BE2C (cell line): ENCODE data around the gene CHST2.

Experiments used
- DNase-seq: peaks from one replicate; pipeline ENCODE4 v3.0.0-alpha.2; 2020
- H3K27me3 ChIP-seq: fragments of 250-450 bp; sonication (Bioruptor Pico); 2 replicates; pipeline ENCODE4 v1.5.1; 2020; ENCODE audit warnings: mild to moderate bottlenecking
- H3K36me3 ChIP-seq: fragments of 250-450 bp; sonication (Bioruptor Pico); 2 replicates; pipeline ENCODE4 v1.5.1; 2020; ENCODE audit warnings: mild to moderate bottlenecking
- H3K4me1 ChIP-seq: fragments of 250-450 bp; sonication (Bioruptor Pico); 2 replicates; pipeline ENCODE4 v1.5.1; 2020
- H3K4me3 ChIP-seq: 2 replicates; pipeline ENCODE4 v1.5.1; 2011; ENCODE audit warnings: low read depth, low read length
- H3K9me3 ChIP-seq: fragments of 250-450 bp; sonication (Bioruptor Pico); 2 replicates; pipeline ENCODE4 v1.5.1; 2020
- CTCF ChIP-seq: IDR thresholded peaks from 2 replicates; pipeline ENCODE4 v1.5.1; 2012; ENCODE audit warnings: mild to moderate bottlenecking, low read depth, low read length

CHST2 gene

GRCh38 chr3:143138953-143139352 lies 19.4 kb downstream of the CHST2 start:
- no peaks in the 10 kb centered on the region for H3K4me1 ChIP-seq
- no peak for TF ChIP-seq CTCF
- no peak overlapping the region for H3K4me3 ChIP-seq
- H3K27me3 ChIP-seq, result no peaks in the 10 kb centered on the region
- no peak for DNase-seq
- H3K36me3 ChIP-seq, result no peaks in the 10 kb centered on the region
- no peaks in the 10 kb centered on the region for H3K9me3 ChIP-seq

- TF ChIP-seq CTCF, result no peak
- H3K27me3 ChIP-seq, result no peaks in the 10 kb centered on the region
- H3K4me3 ChIP-seq, result no peak overlapping the region
- no peaks in the 10 kb centered on the region for H3K36me3 ChIP-seq
- H3K4me1 ChIP-seq, result no peaks in the 10 kb centered on the region
- no peak for DNase-seq
- no peaks in the 10 kb centered on the region for H3K9me3 ChIP-seq
Measured at GRCh38 chr3:143139762-143140161, 20.2 kb downstream of the CHST2 start.

GRCh38 chr3:143140550-143140949 lies 21.0 kb downstream of the CHST2 start:
- no peak overlapping the region for H3K4me3 ChIP-seq
- H3K36me3 ChIP-seq, result no peaks in the 10 kb centered on the region
- H3K4me1 ChIP-seq, result no peaks in the 10 kb centered on the region
- no peaks in the 10 kb centered on the region for H3K9me3 ChIP-seq
- TF ChIP-seq CTCF, result no peak
- no peak for DNase-seq
- no peaks in the 10 kb centered on the region for H3K27me3 ChIP-seq

GRCh38 chr3:143142354-143142753 lies 22.8 kb downstream of the CHST2 start:
- Histone ChIP-seq H3K4me3 (no peak overlapping the region), H3K4me1 (no peaks in the 10 kb centered on the region), H3K27me3 (no peaks in the 10 kb centered on the region), H3K36me3 (no peaks in the 10 kb centered on the region), H3K9me3 (no peaks in the 10 kb centered on the region)
- TF ChIP-seq CTCF, result no peak
- no peak for DNase-seq

- Histone ChIP-seq H3K36me3 (no peaks in the 10 kb centered on the region), H3K27me3 (no peaks in the 10 kb centered on the region), H3K9me3 (no peaks in the 10 kb centered on the region), H3K4me1 (no peaks in the 10 kb centered on the region), H3K4me3 (no peak overlapping the region)
- TF ChIP-seq CTCF, result no peak
- no peak for DNase-seq
Measured at GRCh38 chr3:143145906-143146305, 26.3 kb downstream of the CHST2 start.

- no peaks in the 10 kb centered on the region for H3K4me1 ChIP-seq
- no peaks in the 10 kb centered on the region for H3K36me3 ChIP-seq
- TF ChIP-seq CTCF, result no peak
- H3K4me3 ChIP-seq, result no peak overlapping the region
- H3K9me3 ChIP-seq, result no peaks in the 10 kb centered on the region
- no peaks in the 10 kb centered on the region for H3K27me3 ChIP-seq
- DNase-seq, result no peak
Measured at GRCh38 chr3:143146486-143147274, 27.1 kb downstream of the CHST2 start.
